GM12892 (cell line): Measurements from ENCODE around the gene TSC1.

Experiments
- POLR2A ChIP-seq: IDR thresholded peaks from 2 replicates; pipeline ENCODE4 v1.6.1; 2011; ENCODE audit warnings: low read depth, low read length, control low read depth
- POLR2AphosphoS5 ChIP-seq: IDR thresholded peaks from 2 replicates; pipeline ENCODE4 v1.6.1; 2011; ENCODE audit warnings: low read depth, low read length, control low read depth
- TAF1 ChIP-seq: IDR thresholded peaks from 2 replicates; pipeline ENCODE4 v1.6.1; 2011; ENCODE audit warnings: low read depth, mild to moderate bottlenecking, control low read depth, low read length, borderline replicate concordance

GRCh38 chr9:132946211-132946610 is 1.8 kb upstream of the TSC1 start:
- TF ChIP-seq POLR2A = no peak
- no peak for TF ChIP-seq POLR2AphosphoS5
- TF ChIP-seq TAF1 = no peak
